Measurements from ENCODE around the gene KRTAP4-5.
"Not testable (repeated sequence)": the region's sequence is repeated elsewhere in the genome, so short reads cannot be mapped to it uniquely, and the experiment has no call there.

KRTAP4-5 gene

GRCh38 chr17:41147531-41148204 is 2.0 kb downstream of the KRTAP4-5 start:
- DNase-seq (ENCODE audit: low read depth), result no peak
- H3K4me3 ChIP-seq (replicated peaks; ENCODE audit: low read depth, low read length), result no peak overlapping the region
- no peak for TF ChIP-seq CTCF (IDR thresholded peaks at IDR 0.05; ENCODE audit: low read length, missing control alignments)

- no peak for TF ChIP-seq CTCF (IDR thresholded peaks at IDR 0.05; ENCODE audit: low read length, missing control alignments)
- DNase-seq (ENCODE audit: low read depth), result no peak
- no peak overlapping the region for H3K4me3 ChIP-seq (replicated peaks; ENCODE audit: low read depth, low read length)
These were observed 4.4 kb downstream of the KRTAP4-5 start for GRCh38 chr17:41145261-41145660.

- no peak for TF ChIP-seq CTCF (IDR thresholded peaks at IDR 0.05; ENCODE audit: low read length, missing control alignments)
- no peak overlapping the region for H3K4me3 ChIP-seq (replicated peaks; ENCODE audit: low read depth, low read length)
- DNase-seq (ENCODE audit: low read depth), result no peak
These were observed 4.8 kb downstream of the KRTAP4-5 start for GRCh38 chr17:41144846-41145245.

GRCh38 chr17:41141361-41141760 is 8.3 kb downstream of the KRTAP4-5 start:
- DNase-seq (ENCODE audit: low read depth), result no peak
- no peak for TF ChIP-seq CTCF (IDR thresholded peaks at IDR 0.05; ENCODE audit: low read length, missing control alignments)
- no peak overlapping the region for H3K4me3 ChIP-seq (replicated peaks; ENCODE audit: low read depth, low read length)

- no peak for DNase-seq (ENCODE audit: low read depth)
- TF ChIP-seq CTCF (IDR thresholded peaks at IDR 0.05; ENCODE audit: low read length, missing control alignments), result no peak
- H3K4me3 ChIP-seq (replicated peaks; ENCODE audit: low read depth, low read length), result no peak within 1 kb of the TSS
These were observed 9.1 kb downstream of the KRTAP4-5 start, which contains the start of gene KRTAP4-6 for GRCh38 chr17:41140360-41141131. Gene KRTAP4-6 (minus strand): TSS chr17:41140544. CDS start chr17:41140487, 57 bp downstream.

GRCh38 chr17:41139865-41140264 is 9.8 kb downstream of the KRTAP4-5 start:
- H3K4me3 ChIP-seq (replicated peaks; ENCODE audit: low read depth, low read length); DNase-seq (ENCODE audit: low read depth): not testable (repeated sequence)

- DNase-seq (ENCODE audit: low read depth), result no peak
- TF ChIP-seq CTCF (IDR thresholded peaks at IDR 0.05; ENCODE audit: low read length, missing control alignments), result no peak
These were observed 15.5 kb downstream of the KRTAP4-5 start for GRCh38 chr17:41133880-41134735.

More at GRCh38 chr17:41133880-41134735, 15.5 kb downstream of the KRTAP4-5 start:
- no peak overlapping the region for H3K4me3 ChIP-seq (replicated peaks; ENCODE audit: low read depth, low read length)
